ENCODE results near the gene GOLGA2.

GRCh38 chr9:128214571-128215490, 61.0 kb downstream of the GOLGA2 start:
- no peak for TF ChIP-seq CTCF (IDR thresholded peaks at IDR 0.05)
- no peak for TF ChIP-seq POLR2A (IDR thresholded peaks at IDR 0.05)

All from right lobe of liver (tissue), 4 donors.